KMS-11 (cell line): ENCODE data around the gene AHCYL2.

Source experiments
- H2AFZ ChIP-seq: fragments of 200-600 bp; sonication (generic); 2 replicates; pipeline ENCODE4 v1.6.1; 2016; ENCODE audit warnings: antibody characterized with exemption, mixed run types, low read depth
- H3K27ac ChIP-seq: fragments of 200-600 bp; sonication (generic); 2 replicates; pipeline ENCODE4 v1.6.1; 2016; ENCODE audit warnings: mild to moderate bottlenecking, mixed run types
- H3K27me3 ChIP-seq: fragments of 200-600 bp; sonication (generic); 2 replicates; pipeline ENCODE4 v1.6.1; 2017; ENCODE audit warnings: mild to moderate bottlenecking, low read depth, mixed run types, moderate library complexity; ENCODE audit not compliant: insufficient read depth
- H3K36me3 ChIP-seq: fragments of 200-600 bp; sonication (generic); 2 replicates; pipeline ENCODE4 v1.6.1; 2017; ENCODE audit warnings: mild to moderate bottlenecking, mixed run types; ENCODE audit not compliant: insufficient read depth
- H3K4me1 ChIP-seq: fragments of 200-600 bp; sonication (generic); 2 replicates; pipeline ENCODE4 v1.6.1; 2016; ENCODE audit warnings: mild to moderate bottlenecking, low read depth, mixed run types; ENCODE audit not compliant: poor library complexity, severe bottlenecking
- H3K4me2 ChIP-seq: fragments of 200-600 bp; sonication (generic); 2 replicates; pipeline ENCODE4 v1.7.0; 2016; ENCODE audit warnings: mild to moderate bottlenecking, mixed run types
- H3K4me3 ChIP-seq: fragments of 200-600 bp; sonication (generic); IDR thresholded peaks from 2 replicates; pipeline ENCODE4 v1.6.1; 2017; ENCODE audit warnings: low read depth, low read length, mixed read lengths; ENCODE audit not compliant: insufficient read depth
- H3K79me2 ChIP-seq: fragments of 200-600 bp; sonication (generic); 2 replicates; pipeline ENCODE4 v1.6.1; 2016; ENCODE audit warnings: low read depth, mixed run types; ENCODE audit not compliant: insufficient read depth
- H3K9ac ChIP-seq: fragments of 200-600 bp; sonication (generic); 2 replicates; pipeline ENCODE4 v1.6.1; 2016; ENCODE audit warnings: mild to moderate bottlenecking, mixed run types
- H4K20me1 ChIP-seq: fragments of 200-600 bp; sonication (generic); 2 replicates; pipeline ENCODE4 v1.6.1; 2016; ENCODE audit warnings: mild to moderate bottlenecking, mixed run types; ENCODE audit not compliant: insufficient read depth
- CTCF ChIP-seq: fragments of 200-600 bp; sonication (generic); conservative IDR thresholded peaks from 2 replicates; pipeline ENCODE4 v1.6.1; 2017; ENCODE audit warnings: low read depth, mild to moderate bottlenecking, antibody characterized with exemption, low read length, moderate library complexity, mixed read lengths

Gene AHCYL2

GRCh38 chr7:129356176-129356575 is 131.3 kb downstream of the AHCYL2 start:
- no peak for TF ChIP-seq CTCF
- peak overlapping the region; percentile 74 for H3K4me2 ChIP-seq

GRCh38 chr7:129359176-129359575 is 134.3 kb downstream of the AHCYL2 start:
- Histone ChIP-seq H2AFZ (no peak overlapping the region), H3K4me2 (no peak overlapping the region), H3K79me2 (no peaks in the 10 kb centered on the region), H3K27ac (no peak overlapping the region), H3K36me3 (no peaks in the 10 kb centered on the region), H4K20me1 (no peaks in the 10 kb centered on the region), H3K9ac (no peak overlapping the region), H3K27me3 (no peaks in the 10 kb centered on the region), H3K4me1 (peaks cover 41% of the 10 kb centered on the region), H3K4me3 (no peak overlapping the region)
- TF ChIP-seq CTCF: no peak

More at GRCh38 chr7:129356176-129356575, 131.3 kb downstream of the AHCYL2 start:
- Histone ChIP-seq H3K4me1 (peaks cover 64% of the 10 kb centered on the region), H3K27ac (peak overlapping the region; percentile 3; the same call in 1 of the 2 replicates), H3K79me2 (no peaks in the 10 kb centered on the region), H3K36me3 (no peaks in the 10 kb centered on the region), H3K4me3 (no peak overlapping the region), H4K20me1 (no peaks in the 10 kb centered on the region), H3K9ac (peak overlapping the region; percentile 1; the same call in 1 of the 2 replicates), H3K27me3 (no peaks in the 10 kb centered on the region), H2AFZ (no peak overlapping the region)

GRCh38 chr7:129359638-129360037 is 134.8 kb downstream of the AHCYL2 start:
- Histone ChIP-seq H3K79me2 (no peaks in the 10 kb centered on the region), H3K9ac (no peak overlapping the region), H3K36me3 (no peaks in the 10 kb centered on the region), H3K4me2 (no peak overlapping the region), H3K27me3 (no peaks in the 10 kb centered on the region), H2AFZ (no peak overlapping the region), H3K4me3 (no peak overlapping the region), H4K20me1 (no peaks in the 10 kb centered on the region), H3K4me1 (peaks cover 36% of the 10 kb centered on the region), H3K27ac (no peak overlapping the region)
- TF ChIP-seq CTCF: no peak

GRCh38 chr7:129361771-129362170 is 136.9 kb downstream of the AHCYL2 start:
- no peak overlapping the region for H3K27ac ChIP-seq
- no peaks in the 10 kb centered on the region for H4K20me1 ChIP-seq
- H3K79me2 ChIP-seq: no peaks in the 10 kb centered on the region
- no peaks in the 10 kb centered on the region for H3K27me3 ChIP-seq
- no peak overlapping the region for H3K9ac ChIP-seq
- no peak for TF ChIP-seq CTCF
- H3K4me1 ChIP-seq: peaks cover 16% of the 10 kb centered on the region
- H3K36me3 ChIP-seq: no peaks in the 10 kb centered on the region
- no peak overlapping the region for H3K4me3 ChIP-seq
- no peak overlapping the region for H3K4me2 ChIP-seq
- H2AFZ ChIP-seq: no peak overlapping the region
